Suprapubic skin (tissue), 4 donors: ENCODE measurements around the gene RAD23A. TPM values are rescaled to one million over a fixed set of nuclear protein-coding genes. Genes with fewer than 3 reads are reported as not detected.

Source experiments
- DNase-seq, 2 donors: peaks; one replicate each; pipeline ENCODE4 v3.0.0-alpha.2; 2019; ENCODE audit warnings: low spot score in 2 of 2
- H3K27ac ChIP-seq: fragments of 200-600 bp; sonication (generic); one replicate; pipeline ENCODE4 v1.5.1; 2019
- H3K27me3 ChIP-seq: fragments of 200-600 bp; sonication (generic); one replicate; pipeline ENCODE4 v1.5.1; 2019
- H3K36me3 ChIP-seq: fragments of 200-600 bp; sonication (generic); one replicate; pipeline ENCODE4 v1.5.1; 2019
- H3K4me1 ChIP-seq: fragments of 200-600 bp; sonication (generic); one replicate; pipeline ENCODE4 v1.5.1; 2019
- H3K4me3 ChIP-seq: fragments of 200-600 bp; sonication (generic); one replicate; pipeline ENCODE4 v1.5.1; 2019; ENCODE audit warnings: mild to moderate bottlenecking
- H3K9me3 ChIP-seq: fragments of 200-600 bp; sonication (generic); one replicate; pipeline ENCODE4 v1.5.1; 2019
- EP300 ChIP-seq: sonication (generic); formaldehyde crosslinking; IDR thresholded peaks from one replicate; pipeline ENCODE4 v1.6.1; 2017; ENCODE audit warnings: antibody characterized with exemption
- POLR2A ChIP-seq, 2 donors: fragments of 450-650 bp; IDR thresholded peaks; one replicate each; pipeline ENCODE4 v1.6.1; 2017; ENCODE audit warnings: antibody characterized with exemption in 2 of 2, mild to moderate bottlenecking in 2 of 2, moderate library complexity in 2 of 2
- POLR2AphosphoS5 ChIP-seq, 3 donors: sonication (generic); formaldehyde crosslinking; IDR thresholded peaks; one replicate each; pipeline ENCODE4 v1.6.1; 2017; ENCODE audit warnings: antibody characterized with exemption in 3 of 3
- WGBS: methylation state at CpG from one replicate; pipeline ENCODE4 v1.1.5; 2018; 5-methylcytosine and 5-hydroxymethylcytosine counted together
- total RNA-seq, 4 donors: library from RNA; depleted of rRNA; stranded (reverse); fragments of >200 nt; gene quantifications; one replicate each; pipeline ENCODE4 v1.1.0, GENCODE V29; 2016
- TF ChIP-seq, protein P1 (sequence below), 2 donors: fragments of 200-600 bp in 1 of 2; fragments of 450-650 bp in 1 of 2; sonication (generic) in 1 of 2; IDR thresholded peaks; one replicate each; pipeline ENCODE4 v1.5.1; 2016 to 2019; ENCODE audit warnings: antibody characterized with exemption in 2 of 2, mild to moderate bottlenecking in 1 of 2, moderate library complexity in 1 of 2

RAD23A gene
- total RNA-seq, 4 donors from 2014 or later = 95.4 to 120 (median 109) TPM

DNA sequence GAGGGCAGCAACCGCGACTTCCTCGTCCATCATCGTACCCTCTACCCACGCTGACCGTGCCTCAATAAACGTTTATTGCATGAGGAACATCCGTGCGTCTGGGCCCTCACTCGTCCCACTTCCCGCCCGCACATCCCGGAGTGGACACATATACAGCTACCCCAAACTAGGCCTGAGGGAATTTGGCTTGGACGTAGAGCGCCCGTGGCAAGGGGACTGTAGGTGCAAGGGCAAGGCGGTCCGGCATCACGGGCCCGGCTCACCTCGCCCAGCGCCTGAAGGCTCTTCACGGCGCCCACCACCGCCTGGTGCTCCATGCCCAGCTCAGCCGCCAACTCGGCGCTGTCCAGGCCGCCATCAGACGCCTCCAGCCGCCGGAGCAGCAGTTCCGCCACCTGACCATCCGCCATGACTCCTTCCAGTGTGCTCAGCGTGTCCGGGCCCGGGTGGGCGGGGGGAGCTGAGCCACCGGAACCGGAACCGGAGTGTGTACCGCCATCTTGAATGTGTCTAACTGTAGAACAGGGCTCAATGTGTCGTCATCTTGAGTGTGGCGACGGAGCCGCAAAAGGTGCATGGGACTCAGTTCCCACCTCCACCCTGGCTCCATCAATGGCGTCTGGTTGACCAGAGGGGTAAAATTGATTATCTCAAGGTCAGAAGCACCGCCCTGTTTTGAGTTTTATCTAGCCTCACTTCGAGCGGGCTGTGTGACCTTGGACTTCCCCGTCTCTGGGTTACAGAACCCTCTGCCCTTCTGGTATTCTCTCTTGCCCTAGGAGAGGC lies 12.2 kb upstream of the RAD23A start, which contains the start of gene FARSA:
Gene FARSA, minus strand, starts transcription at position 425 of the 786 bp plus-strand sequence. Its CDS starts 15 bp downstream, at position 410.
- DNase-seq = peak; percentile 96 to 97
- H3K27ac ChIP-seq = peak within 1 kb of the TSS; percentile 77
- WGBS = 6% methylated on average over 24 of the region's 51 CpGs
- no peaks in the 10 kb centered on the region for H3K9me3 ChIP-seq
- H3K36me3 ChIP-seq = peaks cover 22% of the 10 kb centered on the region
- no peaks in the 10 kb centered on the region for H3K27me3 ChIP-seq
- H3K4me3 ChIP-seq = peak within 1 kb of the TSS; percentile 84
- H3K4me1 ChIP-seq = peaks cover 31% of the 10 kb centered on the region
- TF ChIP-seq, protein P1, sequence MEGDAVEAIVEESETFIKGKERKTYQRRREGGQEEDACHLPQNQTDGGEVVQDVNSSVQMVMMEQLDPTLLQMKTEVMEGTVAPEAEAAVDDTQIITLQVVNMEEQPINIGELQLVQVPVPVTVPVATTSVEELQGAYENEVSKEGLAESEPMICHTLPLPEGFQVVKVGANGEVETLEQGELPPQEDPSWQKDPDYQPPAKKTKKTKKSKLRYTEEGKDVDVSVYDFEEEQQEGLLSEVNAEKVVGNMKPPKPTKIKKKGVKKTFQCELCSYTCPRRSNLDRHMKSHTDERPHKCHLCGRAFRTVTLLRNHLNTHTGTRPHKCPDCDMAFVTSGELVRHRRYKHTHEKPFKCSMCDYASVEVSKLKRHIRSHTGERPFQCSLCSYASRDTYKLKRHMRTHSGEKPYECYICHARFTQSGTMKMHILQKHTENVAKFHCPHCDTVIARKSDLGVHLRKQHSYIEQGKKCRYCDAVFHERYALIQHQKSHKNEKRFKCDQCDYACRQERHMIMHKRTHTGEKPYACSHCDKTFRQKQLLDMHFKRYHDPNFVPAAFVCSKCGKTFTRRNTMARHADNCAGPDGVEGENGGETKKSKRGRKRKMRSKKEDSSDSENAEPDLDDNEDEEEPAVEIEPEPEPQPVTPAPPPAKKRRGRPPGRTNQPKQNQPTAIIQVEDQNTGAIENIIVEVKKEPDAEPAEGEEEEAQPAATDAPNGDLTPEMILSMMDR (IDR thresholded peaks at IDR 0.05) = no peak
- TF ChIP-seq POLR2A (IDR thresholded peaks at IDR 0.05) (no peak), POLR2AphosphoS5 (IDR thresholded peaks at IDR 0.05) (peak; percentile 10 to 99 (median 89)), EP300 (no peak)

DNA sequence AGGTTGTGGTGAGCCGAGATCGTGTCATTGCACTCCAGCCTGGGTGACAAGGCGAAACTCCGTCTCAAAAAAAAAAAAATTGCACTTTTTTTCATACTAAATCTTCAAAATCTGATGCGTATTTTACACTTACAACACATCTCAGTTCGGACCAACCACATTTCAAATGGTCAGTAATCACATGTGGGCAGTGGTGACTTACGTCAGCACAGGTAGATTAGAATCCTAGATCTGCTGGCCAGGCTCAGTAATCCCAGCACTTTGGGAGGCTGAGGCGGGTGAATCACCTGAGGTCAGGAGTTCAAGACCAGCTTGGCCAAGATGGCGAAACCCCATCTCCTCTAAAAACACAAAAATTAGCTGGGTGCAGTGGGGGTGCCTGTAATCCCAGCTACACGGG lies 10.6 kb upstream of the RAD23A start:
- Histone ChIP-seq H3K4me3 (no peak overlapping the region), H3K9me3 (no peaks in the 10 kb centered on the region), H3K4me1 (peaks cover 43% of the 10 kb centered on the region), H3K27ac (no peak overlapping the region), H3K36me3 (peaks cover 10% of the 10 kb centered on the region), H3K27me3 (no peaks in the 10 kb centered on the region)
- no peak for DNase-seq
- 91% methylated on average over 10 of the region's 10 CpGs for WGBS
- TF ChIP-seq EP300 (no peak), POLR2AphosphoS5 (IDR thresholded peaks at IDR 0.05) (no peak), POLR2A (IDR thresholded peaks at IDR 0.05) (no peak)
- TF ChIP-seq, protein P1 (IDR thresholded peaks at IDR 0.05) = no peak

DNA sequence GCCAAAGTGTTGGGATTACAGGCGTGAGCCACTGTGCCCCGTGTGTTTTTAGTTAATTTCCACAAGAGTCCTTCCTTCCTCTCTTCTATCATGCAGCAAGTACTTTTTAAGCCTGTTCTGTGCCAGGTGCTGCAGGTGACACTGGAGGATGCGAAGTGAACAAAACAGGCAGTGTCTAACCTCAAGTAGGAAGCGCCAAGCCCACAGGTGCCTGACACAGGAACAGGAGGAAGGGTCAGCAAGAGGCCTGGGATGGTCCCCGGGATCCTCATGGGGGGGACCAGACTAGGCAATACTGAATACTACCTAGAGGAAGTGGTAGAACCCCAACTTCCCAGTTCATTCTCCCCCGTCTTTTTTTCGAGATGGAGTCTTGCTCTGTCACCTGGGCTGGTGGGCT lies 9.1 kb upstream of the RAD23A start:
- DNase-seq = no peak
- WGBS = 61% methylated on average over 7 of the region's 7 CpGs
- peaks cover 55% of the 10 kb centered on the region for H3K4me1 ChIP-seq
- H3K27me3 ChIP-seq = no peaks in the 10 kb centered on the region
- H3K4me3 ChIP-seq = no peak overlapping the region
- H3K27ac ChIP-seq = no peak overlapping the region
- H3K9me3 ChIP-seq = no peaks in the 10 kb centered on the region
- H3K36me3 ChIP-seq = peaks cover 19% of the 10 kb centered on the region
- TF ChIP-seq POLR2AphosphoS5 (IDR thresholded peaks at IDR 0.05) (no peak), POLR2A (IDR thresholded peaks at IDR 0.05) (no peak), EP300 (no peak)
- TF ChIP-seq, protein P1 (IDR thresholded peaks at IDR 0.05) = no peak

DNA sequence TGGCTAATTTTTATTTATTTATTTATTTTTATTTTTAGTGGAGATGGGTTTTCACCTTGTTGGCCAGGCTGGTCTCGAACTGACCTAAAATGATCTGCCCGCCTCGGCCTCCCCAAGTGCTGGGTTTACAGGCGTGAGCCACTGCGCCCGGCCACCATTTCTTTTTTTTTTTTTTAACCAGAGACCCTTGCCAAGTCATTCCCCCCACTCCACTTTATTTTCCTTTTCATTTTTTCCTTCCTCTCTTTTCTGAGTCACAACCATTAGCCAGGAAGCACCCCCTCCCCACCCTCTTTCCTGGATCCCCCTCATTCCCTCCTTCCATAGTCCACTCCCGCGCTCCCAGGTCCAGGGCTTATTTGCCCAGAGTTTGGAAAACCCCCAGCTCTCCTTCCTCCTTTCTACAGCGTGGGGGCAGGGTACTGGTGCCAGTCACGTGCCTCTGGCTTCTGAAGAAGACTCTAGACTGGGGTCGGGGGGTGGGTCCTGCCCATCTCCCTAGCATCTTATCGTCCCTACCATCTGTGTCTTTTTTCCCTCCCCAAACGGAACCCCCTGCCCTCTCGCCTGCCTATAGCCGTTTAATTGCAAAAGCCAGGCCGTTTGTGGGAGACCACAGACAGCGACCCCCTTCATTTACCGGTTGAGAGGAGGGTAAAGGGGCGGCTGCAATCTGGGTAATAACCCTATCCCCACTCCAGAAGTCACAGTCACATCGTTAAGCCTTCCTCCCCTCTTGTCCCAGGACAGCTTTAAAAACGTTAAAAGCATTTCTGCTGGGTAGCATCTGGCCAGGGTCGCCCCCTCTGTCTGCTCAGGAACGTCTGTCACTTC lies 8.4 kb upstream of the RAD23A start:
- Histone ChIP-seq H3K9me3 (no peaks in the 10 kb centered on the region), H3K4me3 (peak overlapping the region; percentile 99), H3K4me1 (peaks cover 54% of the 10 kb centered on the region), H3K27ac (no peak overlapping the region), H3K27me3 (no peaks in the 10 kb centered on the region), H3K36me3 (peaks cover 26% of the 10 kb centered on the region)
- TF ChIP-seq POLR2A (IDR thresholded peaks at IDR 0.05) = no peak
- TF ChIP-seq, protein P1 (IDR thresholded peaks at IDR 0.05) = no peak
- no peak for TF ChIP-seq EP300
- no peak for TF ChIP-seq POLR2AphosphoS5 (IDR thresholded peaks at IDR 0.05)
- no peak for DNase-seq
- 28% methylated on average over 23 of the region's 23 CpGs for WGBS
